Measurements from ENCODE around the gene MGRN1.
A peak's percentile ranks its signal among the peaks of the same experiment; 100 is the strongest.

Gene MGRN1

DNA sequence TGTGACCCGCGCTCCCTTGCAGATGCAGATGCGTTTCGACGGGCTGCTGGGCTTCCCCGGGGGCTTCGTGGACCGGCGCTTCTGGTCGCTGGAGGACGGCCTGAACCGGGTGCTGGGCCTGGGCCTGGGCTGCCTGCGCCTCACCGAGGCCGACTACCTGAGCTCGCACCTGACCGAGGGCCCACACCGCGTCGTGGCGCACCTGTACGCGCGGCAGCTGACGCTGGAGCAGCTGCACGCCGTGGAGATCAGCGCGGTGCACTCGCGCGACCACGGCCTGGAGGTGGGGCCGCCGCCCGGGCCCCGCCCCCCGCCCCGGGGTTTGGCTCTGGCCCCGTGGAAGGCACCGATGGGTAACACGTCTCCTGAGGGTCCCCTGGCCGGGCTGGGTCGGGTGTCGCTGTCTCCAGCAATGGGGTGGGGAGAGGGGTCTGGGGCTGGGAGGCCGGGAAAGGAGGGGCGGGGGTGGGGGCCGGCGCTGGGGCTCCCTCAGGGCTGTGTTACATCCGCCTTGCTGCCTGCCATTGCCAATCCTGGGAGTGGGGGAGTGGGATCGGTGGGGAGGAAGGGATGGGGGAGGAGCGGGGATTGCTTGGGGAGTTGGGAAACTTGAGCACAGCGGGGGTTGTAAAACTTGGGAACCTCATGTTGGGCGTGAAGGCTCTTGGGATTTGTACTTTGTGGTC is 69.5 kb downstream of the MGRN1 start:
- H3K36me3 ChIP-seq (ENCODE audit: insufficient read depth, insufficient read length, low read length) = peaks cover 63% of the 10 kb centered on the region
- H3K9me3 ChIP-seq (ENCODE audit: insufficient read depth, low read length) = no peaks in the 10 kb centered on the region
- peak overlapping the region; percentile 99 for H3K4me3 ChIP-seq (ENCODE audit: insufficient read length, low read depth)
- TF ChIP-seq ZNF274 (IDR thresholded peaks at IDR 0.05; ENCODE audit: low read depth, low read length) (no peak), SUZ12 (IDR thresholded peaks at IDR 0.05; ENCODE audit: extremely low read depth, insufficient read depth, insufficient read length) (no peak), YY1 (IDR thresholded peaks at IDR 0.05; ENCODE audit: insufficient read depth, insufficient read length) (no peak)
- H3K27me3 ChIP-seq (ENCODE audit: insufficient read depth, insufficient read length) = no peaks in the 10 kb centered on the region
- H3K4me1 ChIP-seq (ENCODE audit: insufficient read depth, insufficient read length) = peaks cover 26% of the 10 kb centered on the region
- peak overlapping the region; percentile 99 for H3K9ac ChIP-seq (ENCODE audit: insufficient read length, low read depth)
- no peak for DNase-seq (ENCODE audit: low read depth, low spot score)

DNA sequence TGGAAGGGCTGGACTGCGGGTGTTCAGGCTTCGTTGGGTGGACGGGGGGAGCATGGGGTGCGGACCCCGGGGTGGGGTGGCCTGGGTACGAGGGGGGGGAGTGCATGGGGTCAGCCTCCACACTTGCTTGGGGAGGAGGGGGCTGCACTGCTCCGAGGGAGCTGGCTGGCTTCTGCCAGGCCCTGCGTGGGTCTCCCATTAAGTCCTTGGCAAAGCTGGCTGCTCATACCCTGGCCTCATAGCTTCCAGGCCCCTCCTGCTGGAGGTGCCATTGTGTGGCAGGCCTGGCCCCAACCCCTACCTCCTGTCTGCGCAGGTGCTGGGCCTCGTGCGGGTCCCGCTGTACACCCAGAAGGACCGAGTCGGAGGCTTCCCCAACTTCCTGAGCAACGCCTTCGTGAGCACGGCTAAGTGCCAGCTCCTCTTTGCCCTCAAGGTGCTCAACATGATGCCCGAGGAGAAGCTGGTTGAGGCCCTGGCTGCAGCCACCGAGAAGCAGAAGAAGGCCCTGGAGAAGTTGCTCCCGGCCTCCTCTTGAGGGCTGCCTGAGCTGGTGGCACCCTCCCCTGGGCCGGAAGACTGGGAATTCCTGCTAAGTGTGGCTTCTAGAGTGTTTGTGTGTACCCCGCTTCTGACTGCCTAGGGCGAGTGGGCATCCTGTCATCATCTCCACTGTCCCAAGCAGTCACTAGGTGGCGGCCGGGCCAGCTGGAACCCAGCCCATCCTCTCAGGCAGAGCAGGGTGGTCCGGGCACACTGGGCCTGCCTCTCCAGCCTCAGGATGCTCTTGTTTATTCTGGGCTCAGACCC is 70.2 kb downstream of the MGRN1 start:
- Histone ChIP-seq H3K4me3 (ENCODE audit: insufficient read length, low read depth) (peak overlapping the region; percentile 99), H3K9me3 (ENCODE audit: insufficient read depth, low read length) (no peaks in the 10 kb centered on the region), H3K9ac (ENCODE audit: insufficient read length, low read depth) (peak overlapping the region; percentile 68), H3K4me1 (ENCODE audit: insufficient read depth, insufficient read length) (peaks cover 26% of the 10 kb centered on the region), H3K27me3 (ENCODE audit: insufficient read depth, insufficient read length) (no peaks in the 10 kb centered on the region), H3K36me3 (ENCODE audit: insufficient read depth, insufficient read length, low read length) (peaks cover 66% of the 10 kb centered on the region)
- DNase-seq (ENCODE audit: low read depth, low spot score) = no peak
- TF ChIP-seq ZNF274 (IDR thresholded peaks at IDR 0.05; ENCODE audit: low read depth, low read length) = no peak
- no peak for TF ChIP-seq SUZ12 (IDR thresholded peaks at IDR 0.05; ENCODE audit: extremely low read depth, insufficient read depth, insufficient read length)
- no peak for TF ChIP-seq YY1 (IDR thresholded peaks at IDR 0.05; ENCODE audit: insufficient read depth, insufficient read length)

DNA sequence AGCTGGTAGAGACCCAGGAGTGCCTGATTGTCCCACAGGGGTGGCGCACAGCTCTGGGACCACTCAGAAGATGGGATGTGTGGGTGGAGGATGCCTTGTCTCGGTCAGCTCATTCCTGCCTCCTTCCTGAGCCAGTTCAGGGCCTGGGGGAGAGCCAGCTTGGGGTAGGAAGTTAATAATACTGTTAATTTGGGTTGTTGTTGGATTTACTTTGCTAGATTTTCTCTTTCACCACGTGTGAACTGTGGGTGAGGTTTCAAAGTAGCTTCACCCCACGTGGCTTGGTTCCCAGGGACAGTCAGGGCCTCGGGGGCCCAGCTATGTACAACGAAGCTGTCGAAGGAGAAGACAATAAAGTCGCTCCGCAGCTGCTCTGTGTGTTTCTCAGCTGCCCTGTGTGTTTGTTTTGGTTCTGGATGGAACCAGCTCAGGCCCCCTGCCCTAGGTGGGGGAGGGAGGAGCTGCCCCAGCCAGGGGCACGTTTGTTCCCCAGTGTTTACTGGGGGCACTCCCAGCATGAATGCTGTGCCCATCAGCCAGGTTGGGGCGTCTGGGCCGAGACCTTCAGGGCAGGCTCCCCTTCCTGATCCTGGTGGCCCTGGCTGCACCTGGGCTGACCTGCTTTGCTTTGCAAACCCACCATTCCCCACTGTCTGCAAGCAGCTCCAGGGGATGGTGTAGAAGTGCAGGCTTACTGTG is 71.0 kb downstream of the MGRN1 start:
- Histone ChIP-seq H3K9ac (ENCODE audit: insufficient read length, low read depth) (peak overlapping the region; percentile 68), H3K4me1 (ENCODE audit: insufficient read depth, insufficient read length) (peaks cover 26% of the 10 kb centered on the region), H3K27me3 (ENCODE audit: insufficient read depth, insufficient read length) (no peaks in the 10 kb centered on the region), H3K36me3 (ENCODE audit: insufficient read depth, insufficient read length, low read length) (peaks cover 65% of the 10 kb centered on the region), H3K4me3 (ENCODE audit: insufficient read length, low read depth) (no peak overlapping the region), H3K9me3 (ENCODE audit: insufficient read depth, low read length) (no peaks in the 10 kb centered on the region)
- TF ChIP-seq SUZ12 (IDR thresholded peaks at IDR 0.05; ENCODE audit: extremely low read depth, insufficient read depth, insufficient read length) (no peak), YY1 (IDR thresholded peaks at IDR 0.05; ENCODE audit: insufficient read depth, insufficient read length) (no peak), ZNF274 (IDR thresholded peaks at IDR 0.05; ENCODE audit: low read depth, low read length) (no peak)
- no peak for DNase-seq (ENCODE audit: low read depth, low spot score)

DNA sequence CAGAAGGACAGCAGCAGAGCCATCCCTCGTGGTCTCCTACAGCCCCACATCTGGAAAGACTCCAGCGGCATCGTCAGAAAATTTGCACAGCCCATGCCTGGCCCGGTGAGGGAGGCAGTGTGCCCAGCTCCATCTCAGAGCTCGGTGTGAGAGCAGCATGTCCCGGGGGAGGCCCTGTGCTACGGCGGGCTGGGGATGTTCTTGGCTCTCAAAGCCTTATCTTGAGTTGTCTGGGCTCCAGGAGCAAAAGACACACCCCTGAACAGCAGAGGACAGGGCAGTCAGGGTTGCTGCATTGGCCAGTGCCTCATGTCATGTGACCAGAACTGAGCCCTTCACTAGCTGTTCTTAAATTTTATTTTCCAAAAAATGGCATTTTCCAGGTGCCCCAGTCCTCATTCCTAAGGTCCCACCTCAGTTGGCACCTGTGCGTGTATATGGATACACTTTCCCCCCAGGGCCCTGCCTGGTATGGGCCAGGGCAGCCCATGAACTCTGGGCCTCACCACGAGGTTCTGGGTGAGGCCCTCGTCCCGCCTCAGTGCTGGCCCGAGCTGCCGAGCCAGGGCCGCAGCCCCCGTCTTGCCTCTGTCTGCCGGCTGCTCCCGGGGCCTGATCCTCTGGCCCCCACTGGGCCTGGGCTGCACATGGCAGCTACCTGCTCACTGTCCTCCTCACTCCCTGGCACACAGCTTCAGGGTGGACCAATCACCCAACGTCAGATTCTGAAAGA is 71.7 kb downstream of the MGRN1 start:
- peaks cover 66% of the 10 kb centered on the region for H3K36me3 ChIP-seq (ENCODE audit: insufficient read depth, insufficient read length, low read length)
- no peaks in the 10 kb centered on the region for H3K9me3 ChIP-seq (ENCODE audit: insufficient read depth, low read length)
- H3K4me1 ChIP-seq (ENCODE audit: insufficient read depth, insufficient read length) = peaks cover 26% of the 10 kb centered on the region
- DNase-seq (ENCODE audit: low read depth, low spot score) = no peak
- no peaks in the 10 kb centered on the region for H3K27me3 ChIP-seq (ENCODE audit: insufficient read depth, insufficient read length)
- no peak overlapping the region for H3K4me3 ChIP-seq (ENCODE audit: insufficient read length, low read depth)
- peak overlapping the region; percentile 24 for H3K9ac ChIP-seq (ENCODE audit: insufficient read length, low read depth)
- TF ChIP-seq SUZ12 (IDR thresholded peaks at IDR 0.05; ENCODE audit: extremely low read depth, insufficient read depth, insufficient read length) (no peak), YY1 (IDR thresholded peaks at IDR 0.05; ENCODE audit: insufficient read depth, insufficient read length) (no peak), ZNF274 (IDR thresholded peaks at IDR 0.05; ENCODE audit: low read depth, low read length) (no peak)

DNA sequence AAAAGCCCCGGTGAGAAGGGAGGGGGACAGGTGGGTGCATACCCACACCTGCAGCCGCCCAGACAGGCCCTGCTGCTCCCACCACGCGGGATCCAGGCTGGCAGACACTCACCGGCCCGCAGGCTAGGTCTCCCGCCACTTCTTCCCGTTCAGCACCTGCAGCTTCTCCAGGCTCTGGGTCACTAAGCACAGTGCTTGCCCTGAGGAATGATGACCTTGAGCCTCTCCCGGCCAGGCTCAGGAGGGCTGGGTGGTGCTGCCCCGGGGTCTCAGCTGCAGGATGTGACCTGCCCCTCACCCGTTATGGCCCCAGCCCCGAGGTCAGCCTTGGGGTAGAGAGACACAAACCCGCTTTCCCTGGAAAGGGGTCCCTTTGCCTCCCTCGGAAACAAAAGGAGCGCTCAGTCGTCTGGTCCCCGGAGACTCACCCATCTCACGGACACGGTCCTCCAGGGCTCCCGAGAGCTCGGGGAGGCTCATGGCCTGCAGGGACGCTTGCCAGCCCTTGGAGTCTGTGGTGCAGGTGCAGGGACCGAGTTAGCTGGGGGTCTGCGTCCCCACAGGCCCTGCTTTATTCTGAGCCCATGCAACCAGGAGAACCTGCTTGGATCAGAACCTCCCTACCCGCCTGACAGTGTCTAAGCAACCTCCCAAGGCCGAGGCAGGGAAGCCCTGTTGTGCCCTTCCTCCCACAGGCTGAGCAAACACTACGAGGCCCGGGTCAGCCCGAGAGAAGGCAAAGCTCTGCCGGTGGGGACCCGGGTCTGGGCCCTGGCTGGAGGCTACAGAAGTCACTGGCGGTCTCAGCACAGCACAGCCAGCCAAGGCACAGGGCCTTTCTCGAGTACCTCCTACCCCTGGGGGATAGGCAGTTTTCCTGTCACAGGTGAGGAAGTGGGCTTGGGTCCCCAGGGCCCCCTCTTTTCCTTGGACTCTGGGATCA is 72.5 kb downstream of the MGRN1 start:
- Histone ChIP-seq H3K27me3 (ENCODE audit: insufficient read depth, insufficient read length) (no peaks in the 10 kb centered on the region), H3K36me3 (ENCODE audit: insufficient read depth, insufficient read length, low read length) (peaks cover 74% of the 10 kb centered on the region), H3K4me1 (ENCODE audit: insufficient read depth, insufficient read length) (peaks cover 19% of the 10 kb centered on the region), H3K9me3 (ENCODE audit: insufficient read depth, low read length) (no peaks in the 10 kb centered on the region), H3K9ac (ENCODE audit: insufficient read length, low read depth) (no peak overlapping the region), H3K4me3 (ENCODE audit: insufficient read length, low read depth) (no peak overlapping the region)
- TF ChIP-seq ZNF274 (IDR thresholded peaks at IDR 0.05; ENCODE audit: low read depth, low read length) (no peak), SUZ12 (IDR thresholded peaks at IDR 0.05; ENCODE audit: extremely low read depth, insufficient read depth, insufficient read length) (no peak), YY1 (IDR thresholded peaks at IDR 0.05; ENCODE audit: insufficient read depth, insufficient read length) (no peak)
- no peak for DNase-seq (ENCODE audit: low read depth, low spot score)

DNA sequence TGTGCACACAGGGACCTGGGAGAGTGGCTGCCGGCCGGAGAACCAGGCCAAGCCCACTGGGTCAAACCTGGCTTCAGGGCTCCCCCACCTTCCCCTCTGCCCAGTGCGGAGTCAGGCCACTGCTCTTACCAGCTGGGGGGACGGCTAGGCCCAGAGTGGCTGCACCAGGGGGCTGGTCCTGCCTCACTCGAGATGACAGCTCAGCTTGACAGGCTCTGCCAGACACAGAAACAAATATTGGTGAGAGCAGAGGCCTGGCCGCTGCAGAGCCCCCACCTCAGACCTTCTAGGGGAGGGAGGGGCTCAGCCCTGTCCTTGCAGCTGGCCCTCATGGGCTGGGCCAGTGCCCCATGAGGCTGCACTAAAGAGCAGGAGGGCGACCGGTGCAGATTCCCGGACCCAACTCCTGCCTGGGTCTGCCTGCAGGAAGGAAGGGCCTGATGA is 73.2 kb downstream of the MGRN1 start:
- Histone ChIP-seq H3K4me1 (ENCODE audit: insufficient read depth, insufficient read length) (peaks cover 18% of the 10 kb centered on the region), H3K9me3 (ENCODE audit: insufficient read depth, low read length) (no peaks in the 10 kb centered on the region), H3K27me3 (ENCODE audit: insufficient read depth, insufficient read length) (no peaks in the 10 kb centered on the region), H3K9ac (ENCODE audit: insufficient read length, low read depth) (no peak overlapping the region), H3K4me3 (ENCODE audit: insufficient read length, low read depth) (no peak overlapping the region), H3K36me3 (ENCODE audit: insufficient read depth, insufficient read length, low read length) (peaks cover 80% of the 10 kb centered on the region)
- TF ChIP-seq SUZ12 (IDR thresholded peaks at IDR 0.05; ENCODE audit: extremely low read depth, insufficient read depth, insufficient read length) (no peak), ZNF274 (IDR thresholded peaks at IDR 0.05; ENCODE audit: low read depth, low read length) (no peak), YY1 (IDR thresholded peaks at IDR 0.05; ENCODE audit: insufficient read depth, insufficient read length) (no peak)
- DNase-seq (ENCODE audit: low read depth, low spot score) = no peak

Measured in NT2/D1 (cell line).